Right hindlimb (tissue), 1 donor: ENCODE measurements around the gene GMPS.
"Not testable (repeated sequence)": the region's sequence is repeated elsewhere in the genome, so short reads cannot be mapped to it uniquely, and the experiment has no call there.

ENCODE experiments used
- DNase-seq: peaks from one replicate; pipeline ENCODE4 v3.0.0-alpha.2; 2018

GMPS gene

DNA sequence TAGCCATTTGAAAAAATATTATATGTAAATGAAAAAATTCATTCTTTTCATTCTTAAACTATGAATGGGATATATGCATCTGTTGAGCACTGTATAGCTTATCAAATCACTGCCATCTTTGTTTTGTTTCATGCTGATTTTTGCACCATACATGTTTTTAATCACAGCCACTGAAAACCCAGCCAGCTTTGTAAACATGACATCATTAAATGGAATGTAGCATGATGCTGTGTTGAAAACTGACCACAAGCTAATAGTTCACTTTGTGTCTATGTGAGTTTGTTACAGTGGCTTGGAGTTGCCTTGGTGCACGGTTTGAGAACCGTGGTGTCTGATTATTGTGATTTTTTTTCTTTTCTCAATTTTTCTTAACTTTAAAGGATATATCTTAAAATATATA lies 75.7 kb downstream of the GMPS start:
- DNase-seq = no peak

GRCh38 chr3:155948476-155948875 lies 78.0 kb downstream of the GMPS start:
- DNase-seq = no peak

DNA sequence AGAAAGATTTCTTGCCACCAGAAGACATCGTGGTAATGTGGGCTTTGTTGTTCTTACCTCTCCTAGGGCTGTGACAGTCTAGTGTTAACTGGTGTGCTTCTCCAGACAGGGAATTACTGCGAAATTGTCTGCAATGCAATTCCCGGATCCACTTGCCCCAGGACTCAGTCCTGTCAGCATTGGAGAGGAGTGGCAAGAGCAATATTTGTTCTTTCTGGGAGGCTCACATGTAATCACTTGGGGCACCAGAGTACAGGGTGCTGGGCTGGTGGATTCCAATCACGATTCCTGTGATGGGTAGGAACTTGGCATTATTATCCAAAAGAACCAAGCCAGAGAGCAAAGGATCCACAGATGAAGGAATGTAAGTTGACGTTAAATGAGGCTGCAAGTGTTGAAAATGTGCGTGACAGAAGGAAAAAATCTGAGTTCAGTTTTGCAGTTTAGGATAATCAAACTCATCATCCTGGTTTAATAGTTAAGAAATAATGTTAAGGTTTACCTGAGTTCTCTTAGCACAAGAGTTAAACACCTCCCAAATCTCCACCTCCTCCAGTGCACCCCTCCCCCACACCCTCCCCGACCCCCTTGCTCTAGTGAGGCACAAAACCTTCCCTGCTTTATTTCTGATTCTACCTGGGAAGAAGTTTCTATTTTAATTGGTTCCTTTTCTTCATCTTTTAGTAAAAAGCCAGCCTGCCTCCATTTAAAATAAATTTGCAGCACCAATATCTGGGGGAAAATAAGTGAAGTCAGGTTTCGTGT lies 79.2 kb downstream of the GMPS start:
- no peak for DNase-seq

GRCh38 chr3:155956508-155957411 lies 86.3 kb downstream of the GMPS start:
- DNase-seq = no peak

DNA sequence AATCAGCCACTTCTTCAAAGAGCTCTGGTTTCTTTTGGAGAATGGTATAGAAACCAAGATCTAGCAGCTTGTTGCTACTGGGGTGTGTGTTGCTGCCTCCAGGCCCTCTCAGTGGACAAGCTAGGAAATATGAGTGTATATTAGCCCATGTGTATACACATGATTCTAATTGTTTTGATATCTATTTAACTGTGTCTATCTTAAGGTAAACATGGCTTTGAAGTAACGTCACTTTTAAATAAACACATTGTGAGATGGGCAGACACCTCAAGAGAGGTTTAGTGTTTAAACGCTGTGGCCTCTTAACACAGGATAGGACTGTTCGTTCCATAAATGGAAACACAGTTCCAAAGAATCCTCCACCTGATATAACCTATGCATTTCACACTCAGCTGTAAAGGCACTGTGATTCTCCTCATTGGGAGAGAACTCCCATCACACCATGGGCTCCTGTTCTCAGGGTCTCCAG lies 87.0 kb downstream of the GMPS start:
- no peak for DNase-seq

DNA sequence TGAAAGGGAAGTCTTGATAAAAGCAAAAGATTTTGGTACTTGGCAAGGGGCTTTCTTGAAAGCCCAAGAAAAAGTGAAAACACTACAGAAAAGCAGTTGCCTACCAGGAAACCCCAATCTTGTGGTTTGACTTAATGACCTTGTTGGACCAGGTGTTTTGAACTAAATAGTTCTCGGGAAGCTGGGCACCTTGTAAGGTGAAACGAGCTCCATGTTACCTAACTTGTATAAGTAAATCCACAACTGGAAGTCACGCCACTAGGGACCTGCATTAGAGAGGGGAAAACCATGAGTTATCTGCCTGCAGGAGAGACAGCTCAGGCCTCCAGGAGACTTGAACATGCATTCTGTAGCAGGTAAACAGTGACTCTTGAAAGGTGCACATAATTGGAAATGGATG lies 88.2 kb downstream of the GMPS start:
- no peak for DNase-seq

- peak; percentile 21 for DNase-seq
Measured at GRCh38 chr3:155960060-155960459, 89.6 kb downstream of the GMPS start.

DNA sequence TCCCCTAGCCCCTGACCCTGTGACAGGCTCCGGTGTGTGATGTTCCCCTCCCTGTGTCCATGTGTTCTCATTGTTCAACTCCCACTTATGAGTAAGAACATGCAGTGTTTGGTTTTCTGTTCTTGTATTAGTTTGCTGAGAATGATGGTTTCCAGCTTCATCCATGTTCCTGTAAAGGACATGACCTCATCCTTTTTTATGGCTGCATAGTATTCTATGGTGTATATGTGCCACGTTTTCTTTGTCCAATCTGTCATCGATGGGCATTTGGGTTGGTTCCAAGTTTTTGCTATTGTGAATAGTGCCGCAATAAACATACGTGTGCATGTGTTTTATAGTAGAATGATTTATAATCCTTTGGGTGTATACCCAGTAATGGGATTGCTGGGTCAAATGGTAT lies 90.6 kb downstream of the GMPS start:
- DNase-seq = not testable (repeated sequence)

GRCh38 chr3:155963570-155963969 lies 93.1 kb downstream of the GMPS start:
- DNase-seq = no peak

GRCh38 chr3:155970398-155970797 lies 99.9 kb downstream of the GMPS start:
- no peak for DNase-seq

DNA sequence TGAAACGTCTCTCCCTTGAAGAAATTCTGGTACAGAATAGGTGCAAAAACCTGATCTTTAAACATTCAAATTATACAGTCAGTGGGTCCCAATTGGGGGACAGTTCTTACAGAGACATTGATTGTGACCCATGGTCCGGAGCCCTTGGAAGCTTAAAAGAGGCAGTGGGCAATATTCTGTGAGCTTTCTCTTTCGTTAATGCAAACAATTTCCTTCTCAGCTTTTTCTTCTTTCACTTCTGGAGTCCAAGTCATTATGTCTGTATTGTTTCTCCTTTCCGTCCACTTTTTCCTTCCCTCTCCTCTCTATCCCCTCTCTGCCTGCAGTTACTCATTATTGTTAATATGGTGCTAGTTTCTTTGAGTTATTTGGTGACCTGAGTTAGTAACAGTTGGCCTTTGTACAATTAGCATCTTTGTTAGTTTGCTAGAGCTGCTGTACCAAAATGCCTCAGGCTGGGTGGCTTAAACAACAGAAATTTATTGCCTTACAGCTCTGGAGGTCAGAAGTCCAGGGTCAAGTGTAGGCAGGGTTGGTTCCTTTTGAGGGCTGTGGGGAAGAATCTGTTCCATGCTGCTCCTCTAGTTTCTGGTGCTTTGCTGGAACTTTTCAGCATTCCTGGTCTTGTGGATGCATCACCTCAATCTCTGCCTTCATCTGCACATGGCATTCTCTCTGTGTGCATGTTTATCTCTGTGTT lies 102.6 kb downstream of the GMPS start:
- DNase-seq = no peak

- DNase-seq = no peak
Measured at GRCh38 chr3:155978324-155978723, 107.9 kb downstream of the GMPS start.

GRCh38 chr3:155979746-155980145 lies 109.3 kb downstream of the GMPS start:
- no peak for DNase-seq

GRCh38 chr3:155981669-155982068 lies 111.2 kb downstream of the GMPS start:
- no peak for DNase-seq

DNA sequence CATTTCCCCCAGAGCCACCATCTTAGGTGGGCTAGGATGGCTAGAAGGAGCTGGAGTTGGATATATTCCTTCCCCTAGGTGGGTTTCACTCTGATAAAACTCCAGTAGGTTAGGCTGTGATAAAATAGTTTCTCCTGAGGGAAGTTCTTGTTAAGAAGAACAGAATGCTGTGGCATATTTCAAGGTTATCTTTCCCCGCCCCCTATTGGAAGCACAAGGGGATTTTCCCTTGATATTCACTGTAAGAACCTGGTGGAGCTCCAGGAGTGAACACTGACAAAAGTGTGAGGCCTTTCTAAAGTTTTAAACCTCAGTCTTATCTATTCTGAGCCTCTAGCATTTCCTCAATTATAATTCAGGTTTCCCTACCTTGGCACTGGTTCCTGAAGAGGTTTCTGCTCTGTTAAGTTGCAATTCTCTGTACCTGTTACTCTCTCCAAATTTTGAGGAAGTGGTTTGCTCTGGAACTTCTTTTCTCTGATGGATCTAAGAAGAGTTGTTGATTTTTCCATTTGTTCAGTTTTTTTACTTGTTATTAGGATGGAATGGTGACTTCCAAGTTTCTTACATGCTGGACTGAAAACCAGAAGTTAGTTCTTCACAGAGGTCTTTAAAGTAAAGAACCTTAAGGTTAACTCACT lies 113.5 kb downstream of the GMPS start:
- DNase-seq = no peak

DNA sequence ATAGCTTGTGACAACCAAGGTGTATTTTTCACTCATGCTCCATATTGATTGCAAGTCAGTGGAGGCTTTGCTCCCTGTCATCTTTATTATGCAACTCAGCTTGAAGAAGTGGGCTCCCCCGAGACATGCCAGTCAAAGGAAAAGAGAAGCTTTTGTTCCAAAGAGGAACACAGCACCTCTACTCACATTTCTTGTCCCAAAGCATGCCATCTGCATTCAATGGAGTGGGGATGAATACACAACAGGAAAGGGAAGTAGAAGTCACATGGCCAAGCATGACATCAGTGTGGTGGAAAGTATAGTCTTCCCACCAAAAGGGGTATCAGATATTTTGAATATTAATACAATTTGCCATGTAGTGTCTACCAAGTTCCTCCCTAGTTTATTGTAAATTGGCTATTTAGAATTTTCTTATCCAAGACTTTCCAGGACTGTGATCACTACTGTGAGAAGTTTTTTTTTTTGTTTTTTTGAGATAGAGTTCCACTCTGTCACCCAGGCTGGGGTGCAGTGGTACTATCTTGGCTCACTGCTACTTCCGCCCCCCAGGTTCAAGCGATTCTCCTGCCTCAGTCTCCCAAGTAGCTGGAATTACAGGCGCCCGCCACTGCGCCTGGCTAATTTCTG lies 114.5 kb downstream of the GMPS start:
- no peak for DNase-seq

GRCh38 chr3:155989536-155989935 lies 119.1 kb downstream of the GMPS start:
- no peak for DNase-seq

- DNase-seq = peak; percentile 83
Measured at GRCh38 chr3:155991212-155991611, 120.8 kb downstream of the GMPS start.

DNA sequence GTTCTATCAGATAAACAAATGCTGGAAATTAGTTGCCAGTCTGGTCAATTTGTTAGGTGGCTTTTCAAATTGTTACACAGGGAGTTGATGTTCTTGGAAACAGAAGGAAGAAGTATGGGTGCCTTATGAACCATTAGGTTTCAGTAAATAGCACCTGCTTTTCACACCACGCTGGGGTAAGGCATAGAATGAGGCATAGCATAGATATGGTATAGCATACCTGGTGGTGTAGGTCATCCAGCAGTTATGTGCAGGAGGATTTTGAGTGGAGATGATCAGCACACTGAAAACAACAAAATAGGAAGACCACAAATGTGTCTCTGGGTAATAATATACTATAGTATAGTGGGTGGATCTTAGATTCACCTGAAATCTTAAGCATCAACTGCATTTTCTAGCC lies 121.4 kb downstream of the GMPS start:
- no peak for DNase-seq
